IMR-90 (cell line): ENCODE results near the gene PCK2.

Experiments used
- BHLHE40 ChIP-seq: fragments of 150-350 bp; IDR thresholded peaks from 2 replicates; pipeline ENCODE4 v1.6.1; 2016; ENCODE audit warnings: mild to moderate bottlenecking, low read depth, low read length
- CEBPB ChIP-seq: IDR thresholded peaks from 2 replicates; pipeline ENCODE4 v1.6.1; 2012; ENCODE audit warnings: low read depth, low read length, improper control_type of control experiment
- FOS ChIP-seq: fragments of 150-350 bp; IDR thresholded peaks from 2 replicates; pipeline ENCODE4 v1.6.1; 2016; ENCODE audit warnings: low read depth, low read length
- MAFK ChIP-seq: IDR thresholded peaks from 2 replicates; pipeline ENCODE4 v1.6.1; 2012; ENCODE audit warnings: low read depth, low read length, improper control_type of control experiment
- POLR2A ChIP-seq: IDR thresholded peaks from 2 replicates; pipeline ENCODE4 v1.6.1; 2012; ENCODE audit warnings: mild to moderate bottlenecking, low read depth, low read length
- RCOR1 ChIP-seq: IDR thresholded peaks from 2 replicates; pipeline ENCODE4 v1.6.1; 2012; ENCODE audit warnings: mild to moderate bottlenecking, low read length, improper control_type of control experiment; ENCODE audit not compliant: insufficient replicate concordance
- RFX5 ChIP-seq: IDR thresholded peaks from 2 replicates; pipeline ENCODE4 v1.8.0; 2012; ENCODE audit warnings: low read depth, mild to moderate bottlenecking, low read length, moderate library complexity
- TF ChIP-seq, protein P1 (sequence below): conservative IDR thresholded peaks from 2 replicates; pipeline ENCODE4 v1.5.1; 2012; ENCODE audit warnings: mild to moderate bottlenecking, low read depth, low read length, improper control_type of control experiment
- TF ChIP-seq, protein P2 (sequence below): fragments of 150-350 bp; IDR thresholded peaks from 2 replicates; pipeline ENCODE4 v1.6.1; 2017; ENCODE audit warnings: mild to moderate bottlenecking, antibody characterized with exemption, low read length, low read depth
- TF ChIP-seq, protein P3 (sequence below): fragments of 150-350 bp; IDR thresholded peaks from 2 replicates; pipeline ENCODE4 v1.6.1; 2016; ENCODE audit warnings: low read depth, mild to moderate bottlenecking, low read length, moderate library complexity, borderline replicate concordance

DNA sequence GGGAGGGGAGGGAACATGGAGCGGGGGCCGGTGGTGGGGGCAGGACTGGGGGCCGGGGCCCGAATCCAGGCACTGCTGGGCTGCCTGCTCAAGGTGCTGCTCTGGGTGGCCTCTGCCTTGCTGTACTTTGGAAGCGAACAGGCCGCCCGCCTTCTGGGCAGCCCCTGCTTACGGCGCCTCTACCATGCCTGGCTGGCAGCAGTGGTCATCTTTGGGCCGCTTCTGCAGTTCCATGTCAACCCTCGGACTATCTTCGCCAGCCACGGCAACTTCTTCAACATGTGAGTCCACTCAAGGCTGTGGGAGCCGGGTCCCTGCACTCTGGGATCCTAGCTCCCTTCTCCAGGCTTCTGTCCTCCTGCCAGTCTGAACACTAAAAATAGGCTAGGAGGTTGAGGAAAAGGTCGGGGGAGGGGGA, 37.4 kb downstream of the PCK2 start:
- TF ChIP-seq, protein P1, sequence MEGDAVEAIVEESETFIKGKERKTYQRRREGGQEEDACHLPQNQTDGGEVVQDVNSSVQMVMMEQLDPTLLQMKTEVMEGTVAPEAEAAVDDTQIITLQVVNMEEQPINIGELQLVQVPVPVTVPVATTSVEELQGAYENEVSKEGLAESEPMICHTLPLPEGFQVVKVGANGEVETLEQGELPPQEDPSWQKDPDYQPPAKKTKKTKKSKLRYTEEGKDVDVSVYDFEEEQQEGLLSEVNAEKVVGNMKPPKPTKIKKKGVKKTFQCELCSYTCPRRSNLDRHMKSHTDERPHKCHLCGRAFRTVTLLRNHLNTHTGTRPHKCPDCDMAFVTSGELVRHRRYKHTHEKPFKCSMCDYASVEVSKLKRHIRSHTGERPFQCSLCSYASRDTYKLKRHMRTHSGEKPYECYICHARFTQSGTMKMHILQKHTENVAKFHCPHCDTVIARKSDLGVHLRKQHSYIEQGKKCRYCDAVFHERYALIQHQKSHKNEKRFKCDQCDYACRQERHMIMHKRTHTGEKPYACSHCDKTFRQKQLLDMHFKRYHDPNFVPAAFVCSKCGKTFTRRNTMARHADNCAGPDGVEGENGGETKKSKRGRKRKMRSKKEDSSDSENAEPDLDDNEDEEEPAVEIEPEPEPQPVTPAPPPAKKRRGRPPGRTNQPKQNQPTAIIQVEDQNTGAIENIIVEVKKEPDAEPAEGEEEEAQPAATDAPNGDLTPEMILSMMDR, result no peak
- TF ChIP-seq RCOR1, result no peak
- TF ChIP-seq CEBPB, result no peak
- TF ChIP-seq POLR2A, result no peak
- no peak for TF ChIP-seq RFX5
- no peak for TF ChIP-seq BHLHE40
- TF ChIP-seq MAFK, result no peak
- TF ChIP-seq, protein P2, sequence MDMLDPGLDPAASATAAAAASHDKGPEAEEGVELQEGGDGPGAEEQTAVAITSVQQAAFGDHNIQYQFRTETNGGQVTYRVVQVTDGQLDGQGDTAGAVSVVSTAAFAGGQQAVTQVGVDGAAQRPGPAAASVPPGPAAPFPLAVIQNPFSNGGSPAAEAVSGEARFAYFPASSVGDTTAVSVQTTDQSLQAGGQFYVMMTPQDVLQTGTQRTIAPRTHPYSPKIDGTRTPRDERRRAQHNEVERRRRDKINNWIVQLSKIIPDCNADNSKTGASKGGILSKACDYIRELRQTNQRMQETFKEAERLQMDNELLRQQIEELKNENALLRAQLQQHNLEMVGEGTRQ, result no peak
- no peak for TF ChIP-seq FOS
- TF ChIP-seq, protein P3, sequence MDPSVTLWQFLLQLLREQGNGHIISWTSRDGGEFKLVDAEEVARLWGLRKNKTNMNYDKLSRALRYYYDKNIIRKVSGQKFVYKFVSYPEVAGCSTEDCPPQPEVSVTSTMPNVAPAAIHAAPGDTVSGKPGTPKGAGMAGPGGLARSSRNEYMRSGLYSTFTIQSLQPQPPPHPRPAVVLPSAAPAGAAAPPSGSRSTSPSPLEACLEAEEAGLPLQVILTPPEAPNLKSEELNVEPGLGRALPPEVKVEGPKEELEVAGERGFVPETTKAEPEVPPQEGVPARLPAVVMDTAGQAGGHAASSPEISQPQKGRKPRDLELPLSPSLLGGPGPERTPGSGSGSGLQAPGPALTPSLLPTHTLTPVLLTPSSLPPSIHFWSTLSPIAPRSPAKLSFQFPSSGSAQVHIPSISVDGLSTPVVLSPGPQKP, result no peak
